NCI-H446 (cell line): ENCODE measurements around the gene BTNL2.
"Not testable (repeated sequence)": the region's sequence is repeated elsewhere in the genome, so short reads cannot be mapped to it uniquely, and the experiment has no call there.

Experiments used
- DNase-seq, 2 experiments: peaks; one replicate each; lab custom pipeline; 2025; lab: John Stamatoyannopoulos, UW

The BTNL2 gene

GRCh38 chr6:32367644-32368043 lies 39.3 kb downstream of the BTNL2 start:
- no peak for DNase-seq

- not testable (repeated sequence) for DNase-seq
Observed at GRCh38 chr6:32359225-32359624, 47.8 kb downstream of the BTNL2 start.

DNA sequence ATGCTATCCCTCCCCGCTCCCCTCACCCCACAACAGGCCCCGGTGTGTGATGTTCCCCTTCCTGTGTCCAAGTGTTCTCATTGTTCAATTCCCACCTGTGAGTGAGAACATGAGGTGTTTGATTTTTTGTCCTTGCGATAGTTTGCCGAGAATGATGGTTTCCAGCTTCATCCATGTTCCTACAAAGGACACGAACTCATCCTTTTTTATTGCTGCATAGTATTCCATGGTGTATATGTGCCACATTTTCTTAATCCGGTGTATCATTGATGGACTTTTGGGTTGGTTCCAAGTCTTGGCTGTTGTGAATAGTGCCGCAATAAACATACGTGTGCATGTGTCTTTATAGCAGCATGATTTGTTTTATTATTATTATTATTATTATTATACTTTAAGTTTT lies 48.4 kb downstream of the BTNL2 start:
- not testable (repeated sequence) for DNase-seq

- no peak for DNase-seq
Observed at GRCh38 chr6:32355018-32355417, 52.0 kb downstream of the BTNL2 start.

DNA sequence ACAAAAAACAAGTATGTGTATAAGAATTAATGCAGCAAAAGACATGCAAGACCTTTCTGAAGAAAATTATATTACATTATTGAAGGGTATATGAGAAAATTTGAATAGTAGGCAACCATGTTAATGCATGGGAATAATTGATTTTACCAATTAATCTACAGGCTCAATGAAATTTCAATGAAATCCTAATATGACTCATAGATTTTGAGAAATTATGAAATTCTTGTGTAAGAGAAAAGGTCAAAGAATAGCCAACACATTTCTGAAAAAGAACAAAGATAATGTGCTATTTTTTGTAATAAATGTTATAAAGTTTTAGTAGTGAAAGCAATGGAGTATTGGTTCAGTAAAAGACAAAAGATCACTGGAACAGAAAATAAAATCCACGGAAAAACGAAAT lies 53.6 kb downstream of the BTNL2 start:
- no peak for DNase-seq
